AG09319 (cell line): ENCODE data around the gene ZP1.

ENCODE experiments used
- DNase-seq: peaks from one replicate; pipeline ENCODE4 v3.0.0-alpha.2; 2010; ENCODE audit warnings: low read depth; ENCODE audit errors: extremely low read depth
- TF ChIP-seq, protein P1 (sequence below): IDR thresholded peaks from 2 replicates; pipeline ENCODE4 v1.5.1; 2011; ENCODE audit warnings: low read depth, mild to moderate bottlenecking, inconsistent platforms, low read length, moderate library complexity

Gene ZP1

DNA sequence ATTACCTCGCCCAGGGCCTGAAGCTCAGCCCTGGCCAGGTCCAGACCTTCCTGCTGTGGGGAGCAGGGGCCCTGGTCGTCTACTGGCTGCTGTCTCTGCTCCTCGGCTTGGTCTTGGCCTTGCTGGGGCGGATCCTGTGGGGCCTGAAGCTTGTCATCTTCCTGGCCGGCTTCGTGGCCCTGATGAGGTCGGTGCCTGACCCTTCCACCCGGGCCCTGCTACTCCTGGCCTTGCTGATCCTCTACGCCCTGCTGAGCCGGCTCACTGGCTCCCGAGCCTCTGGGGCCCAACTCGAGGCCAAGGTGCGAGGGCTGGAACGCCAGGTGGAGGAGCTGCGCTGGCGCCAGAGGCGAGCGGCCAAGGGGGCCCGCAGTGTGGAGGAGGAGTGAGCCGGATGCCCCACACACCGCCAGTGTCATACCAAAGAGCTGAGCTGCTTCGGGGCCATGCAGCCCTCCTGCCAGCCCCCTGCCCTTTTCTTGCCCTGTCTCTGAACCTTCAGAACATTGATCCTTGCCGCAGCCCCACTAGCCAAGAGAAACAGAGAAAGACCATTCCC is 54.5 kb downstream of the ZP1 start:
- TF ChIP-seq, protein P1, sequence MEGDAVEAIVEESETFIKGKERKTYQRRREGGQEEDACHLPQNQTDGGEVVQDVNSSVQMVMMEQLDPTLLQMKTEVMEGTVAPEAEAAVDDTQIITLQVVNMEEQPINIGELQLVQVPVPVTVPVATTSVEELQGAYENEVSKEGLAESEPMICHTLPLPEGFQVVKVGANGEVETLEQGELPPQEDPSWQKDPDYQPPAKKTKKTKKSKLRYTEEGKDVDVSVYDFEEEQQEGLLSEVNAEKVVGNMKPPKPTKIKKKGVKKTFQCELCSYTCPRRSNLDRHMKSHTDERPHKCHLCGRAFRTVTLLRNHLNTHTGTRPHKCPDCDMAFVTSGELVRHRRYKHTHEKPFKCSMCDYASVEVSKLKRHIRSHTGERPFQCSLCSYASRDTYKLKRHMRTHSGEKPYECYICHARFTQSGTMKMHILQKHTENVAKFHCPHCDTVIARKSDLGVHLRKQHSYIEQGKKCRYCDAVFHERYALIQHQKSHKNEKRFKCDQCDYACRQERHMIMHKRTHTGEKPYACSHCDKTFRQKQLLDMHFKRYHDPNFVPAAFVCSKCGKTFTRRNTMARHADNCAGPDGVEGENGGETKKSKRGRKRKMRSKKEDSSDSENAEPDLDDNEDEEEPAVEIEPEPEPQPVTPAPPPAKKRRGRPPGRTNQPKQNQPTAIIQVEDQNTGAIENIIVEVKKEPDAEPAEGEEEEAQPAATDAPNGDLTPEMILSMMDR: no peak
- no peak for DNase-seq

DNA sequence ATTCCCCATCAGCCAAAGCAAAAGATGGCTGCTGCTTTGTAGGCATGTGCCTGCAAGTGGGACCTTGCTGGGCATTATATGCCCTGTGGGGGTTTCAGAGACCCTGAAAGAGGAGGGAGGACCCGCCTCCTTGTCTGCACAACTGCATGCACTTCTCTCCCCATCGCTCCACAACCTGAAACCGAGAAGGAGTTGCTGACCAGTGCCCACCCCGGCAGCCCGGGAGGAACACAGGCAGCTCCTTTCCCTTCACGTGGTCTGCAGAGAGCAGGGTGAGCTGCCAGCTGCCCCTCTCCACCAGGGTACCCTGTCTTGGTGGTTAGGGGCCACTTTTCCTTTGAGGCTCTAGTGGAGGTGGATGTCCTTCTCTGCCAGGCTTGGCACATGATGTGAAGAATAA is 55.6 kb downstream of the ZP1 start:
- TF ChIP-seq, protein P1: no peak
- DNase-seq: no peak

DNA sequence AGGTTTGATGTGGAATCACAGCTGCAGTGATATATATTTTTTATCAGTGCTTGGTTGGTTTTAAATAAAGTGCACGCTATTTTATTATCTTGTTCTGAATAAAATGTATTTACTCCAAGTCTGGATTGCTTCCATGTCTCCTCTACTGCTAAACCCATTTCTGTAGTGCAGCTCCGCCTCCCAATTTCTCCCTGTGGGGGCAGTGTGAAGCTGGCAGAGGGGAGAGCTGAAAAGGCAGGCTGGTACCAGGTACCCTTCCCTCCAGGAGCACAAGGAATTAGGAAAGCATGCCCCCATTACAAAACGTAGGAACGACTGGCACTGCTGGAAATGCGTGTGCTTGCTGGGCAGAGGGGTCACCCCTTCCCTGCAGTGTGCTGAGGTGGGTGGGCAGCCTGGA is 56.0 kb downstream of the ZP1 start:
- DNase-seq: no peak

DNA sequence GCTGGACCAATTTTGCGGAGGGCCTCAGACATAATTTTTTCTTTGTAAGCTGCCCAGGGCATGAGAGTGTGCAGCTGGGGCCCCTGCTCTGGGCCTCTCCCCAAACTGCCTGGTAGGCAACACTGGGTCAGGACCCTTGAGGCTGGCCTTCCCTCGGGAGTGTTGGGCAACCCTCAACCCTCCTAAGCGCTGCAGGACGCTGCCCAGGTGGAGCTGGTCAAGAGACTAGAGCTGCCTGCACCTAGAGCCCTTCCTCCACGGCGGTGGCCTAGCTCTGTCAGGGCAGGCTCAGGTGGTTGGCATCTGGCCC is 56.4 kb downstream of the ZP1 start:
- no peak for DNase-seq
- TF ChIP-seq, protein P1: no peak

More for the DNA sequence above, 56.0 kb downstream of the ZP1 start:
- TF ChIP-seq, protein P1: no peak

DNA sequence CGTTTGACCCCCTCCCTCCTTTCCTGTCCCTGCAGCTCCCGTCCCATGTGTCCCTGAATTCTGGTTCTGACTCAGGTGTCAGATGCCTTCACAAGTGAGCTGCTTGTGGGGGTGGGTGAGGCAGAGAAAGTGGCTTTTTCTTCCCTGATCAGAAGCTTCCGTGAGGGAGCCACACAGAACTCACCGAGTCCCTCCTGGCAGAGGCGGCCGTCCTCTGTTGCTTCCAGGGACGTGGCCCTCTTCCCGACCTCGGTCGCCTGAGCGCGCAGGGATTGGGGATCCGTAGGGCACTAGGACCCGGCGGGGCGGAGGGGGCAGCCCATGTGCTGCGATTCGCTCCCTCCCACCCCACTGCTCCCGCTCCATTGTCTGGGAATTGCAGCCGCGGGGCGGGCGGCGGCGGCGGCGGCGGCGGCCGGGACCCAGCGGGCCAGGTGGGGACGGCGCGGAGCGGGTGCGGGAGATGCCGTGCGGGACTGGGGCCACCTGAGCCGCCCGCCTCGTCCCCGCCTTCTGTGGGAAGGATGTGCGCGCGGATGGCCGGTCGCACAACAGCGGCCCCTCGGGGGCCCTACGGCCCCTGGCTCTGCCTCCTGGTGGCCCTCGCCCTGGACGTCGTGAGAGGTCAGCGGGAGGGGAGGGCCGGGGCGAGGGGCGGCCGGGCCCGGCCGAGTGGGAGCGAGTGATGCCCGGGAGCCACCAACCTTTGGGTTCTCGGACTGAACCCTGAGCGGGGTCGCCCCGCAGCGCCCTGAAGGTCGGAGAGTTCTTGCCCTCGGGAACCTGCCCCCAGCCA is 57.0 kb downstream of the ZP1 start, which contains the start of gene TMEM132A:
Gene TMEM132A, plus strand, starts transcription at position 351 of the 796 bp plus-strand sequence. Its CDS starts 174 bp downstream, at position 525.
- DNase-seq: no peak
- TF ChIP-seq, protein P1: no peak
